Measurements from ENCODE around the gene SS18L1. TPM values are rescaled to one million over a fixed set of nuclear protein-coding genes. Genes with fewer than 3 reads are reported as not detected.

SS18L1 gene
- total and polyA plus RNA-seq, 10 donors = 6.7 to 18.6 (median 13.9) TPM

GRCh38 chr20:62141043-62141396 is 2.5 kb upstream of the SS18L1 start:
- H3K27ac ChIP-seq = peak overlapping the region in 6 of 8 donors; percentile 10 to 99 (median 96)
- intact Hi-C loops (cut with DNase I; ENCODE audit: low total_unique reads) = loop anchor here (5.0 kb wide), 1 partner anchor 41 kb away; the partner anchor contains the start of gene MTG2

GRCh38 chr20:62141397-62142251 is 1.9 kb upstream of the SS18L1 start:
- peaks cover 16 to 73% (median 45%) of the 10 kb centered on the region in 6 donors for H3K4me1 ChIP-seq
- peaks cover 2 to 46% (median 41%) of the 10 kb centered on the region in 6 donors for H3K36me3 ChIP-seq
- no peaks in the 10 kb centered on the region for H3K9me3 ChIP-seq
- peak overlapping the region in 7 of 8 donors; percentile 93 to 99 (median 96) for H3K27ac ChIP-seq
- no peak for DNase-seq
- no peak for TF ChIP-seq POLR2AphosphoS5 (IDR thresholded peaks at IDR 0.05)
- TF ChIP-seq CTCF (IDR thresholded peaks at IDR 0.05 in 8 of 11, conservative IDR thresholded peaks at IDR 0.05 in 3 of 11) = peak in 2 of 11 experiments; percentile 14 to 39
- TF ChIP-seq POLR2A (IDR thresholded peaks at IDR 0.05) = no peak
- intact Hi-C loops (cut with DNase I; ENCODE audit: low total_unique reads) = loop anchor here (5.0 kb wide), 1 partner anchor 41 kb away; the partner anchor contains the start of gene MTG2
- WGBS, 5 donors = 15 to 35% (median 20%) methylated on average over 14 of the region's 14 CpGs
- no peaks in the 10 kb centered on the region for H3K27me3 ChIP-seq (replicated peaks in 1 of 7)
- H3K4me3 ChIP-seq = peak overlapping the region; percentile 60 to 97 (median 82)

More at GRCh38 chr20:62141043-62141396, 2.5 kb upstream of the SS18L1 start:
- peaks cover 16 to 76% (median 46%) of the 10 kb centered on the region in 6 donors for H3K4me1 ChIP-seq
- peaks cover 2 to 52% (median 47%) of the 10 kb centered on the region in 6 donors for H3K36me3 ChIP-seq
- TF ChIP-seq POLR2A (IDR thresholded peaks at IDR 0.05) (no peak), POLR2AphosphoS5 (IDR thresholded peaks at IDR 0.05) (no peak), CTCF (IDR thresholded peaks at IDR 0.05 in 8 of 11, conservative IDR thresholded peaks at IDR 0.05 in 3 of 11) (no peak)
- DNase-seq = no peak
- WGBS, 5 donors = 77 to 89% (median 86%) methylated on average over 7 of the region's 7 CpGs
- H3K4me3 ChIP-seq = peak overlapping the region in 2 of 8 donors; percentile 81 to 97
- no peaks in the 10 kb centered on the region for H3K27me3 ChIP-seq (replicated peaks in 1 of 7)
- no peaks in the 10 kb centered on the region for H3K9me3 ChIP-seq

- peaks cover 16 to 73% (median 45%) of the 10 kb centered on the region in 6 donors for H3K4me1 ChIP-seq
- H3K27me3 ChIP-seq (replicated peaks in 1 of 7) = no peaks in the 10 kb centered on the region
- H3K27ac ChIP-seq = peak overlapping the region; percentile 86 to 99 (median 96)
- no peak for TF ChIP-seq CTCF (IDR thresholded peaks at IDR 0.05 in 8 of 11, conservative IDR thresholded peaks at IDR 0.05 in 3 of 11)
- TF ChIP-seq POLR2AphosphoS5 (IDR thresholded peaks at IDR 0.05) = peak in 1 of 3 donors; percentile 5
- peak overlapping the region; percentile 60 to 97 (median 82) for H3K4me3 ChIP-seq
- peak; percentile 88 for DNase-seq
- intact Hi-C loops (cut with DNase I; ENCODE audit: low total_unique reads) = loop anchor here (5.0 kb wide), 1 partner anchor 40 kb away; the partner anchor contains the start of gene MTG2
- H3K36me3 ChIP-seq = peaks cover 2 to 38% (median 32%) of the 10 kb centered on the region in 6 donors
- no peaks in the 10 kb centered on the region for H3K9me3 ChIP-seq
- WGBS, 5 donors = 1 to 4% (median 1%) methylated on average over 15 to 71 of the region's 71 CpGs
These were observed 1.1 kb upstream of the SS18L1 start for GRCh38 chr20:62142252-62143080.

Measured in spleen (tissue), 11 donors.